ENCODE results near the gene EIF3L.

EIF3L gene

DNA sequence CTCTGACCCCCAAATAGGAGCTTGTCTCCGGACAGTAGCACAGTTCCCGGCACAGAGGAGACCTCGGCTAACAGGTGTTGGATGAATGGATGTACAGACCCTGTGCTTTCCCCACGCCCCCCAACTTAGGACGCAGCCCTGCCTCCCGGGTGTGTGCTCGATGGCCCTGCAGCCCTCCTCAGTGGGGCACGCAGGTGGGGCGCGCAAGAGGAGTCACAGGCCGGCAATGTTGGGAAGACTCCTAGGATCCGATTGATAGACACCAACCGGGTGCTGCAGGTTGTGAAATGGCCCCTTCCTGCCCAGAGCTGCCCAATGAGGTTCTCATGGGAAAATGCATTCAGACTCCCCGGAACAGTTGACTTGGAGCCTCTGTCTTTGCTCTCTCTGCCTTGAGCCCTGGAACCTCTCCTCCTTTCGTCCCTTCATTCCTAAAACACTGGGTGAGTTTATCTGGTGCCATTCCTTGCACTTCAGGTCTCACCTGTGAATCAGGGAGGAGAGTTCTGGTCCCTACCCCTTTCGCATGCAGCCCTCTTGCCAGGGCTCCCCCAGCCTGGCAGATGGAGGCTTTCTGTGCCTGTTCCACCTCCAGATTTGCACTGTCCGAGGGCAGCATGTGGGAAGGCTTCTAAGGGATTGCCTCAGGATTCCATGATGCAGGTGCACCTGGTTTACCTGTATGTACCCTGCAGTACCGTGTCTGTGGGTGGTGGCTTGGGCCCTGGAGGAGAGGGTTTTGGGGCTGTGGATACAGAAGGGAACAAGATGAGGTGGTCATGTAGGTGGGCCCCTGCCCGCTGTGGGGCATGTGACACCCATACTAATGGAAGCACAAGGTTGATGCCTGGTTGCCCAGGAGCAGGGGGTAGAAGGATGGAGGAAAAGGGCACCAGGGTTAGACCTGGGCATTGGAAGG lies 58.1 kb downstream of the EIF3L start:
- Histone ChIP-seq H3K4me3 (ENCODE audit: low read length) (peak overlapping the region; percentile 74), H3K27me3 (ENCODE audit: control insufficient read depth, low read length) (no peaks in the 10 kb centered on the region), H3K36me3 (ENCODE audit: control insufficient read depth, low read length) (no peaks in the 10 kb centered on the region), H3K9me2 (replicated peaks; ENCODE audit: control insufficient read depth, low read length) (no peaks in the 10 kb centered on the region), H3K9me3 (ENCODE audit: control insufficient read depth, insufficient read depth, low read length) (no peaks in the 10 kb centered on the region), H4K20me1 (ENCODE audit: control insufficient read depth, insufficient read depth, low read depth, low read length) (no peaks in the 10 kb centered on the region), H3K79me2 (ENCODE audit: control insufficient read depth, low read length) (no peaks in the 10 kb centered on the region), H3K27ac (ENCODE audit: low read depth, low read length) (no peak overlapping the region), H3K4me2 (ENCODE audit: low read length) (peak overlapping the region; percentile 74), H3F3A (ENCODE audit: control insufficient read depth, insufficient read depth) (peaks cover 5% of the 10 kb centered on the region; the same call in 1 of the 2 replicates), H3K4me1 (ENCODE audit: control insufficient read depth, low read length) (peaks cover 17% of the 10 kb centered on the region)
- no peak for TF ChIP-seq CTCF (IDR thresholded peaks at IDR 0.05; ENCODE audit: low read depth, low read length, poor library complexity, severe bottlenecking)
- TF ChIP-seq EZH2phosphoT487 (IDR thresholded peaks at IDR 0.05; ENCODE audit: borderline replicate concordance, low read length): no peak

DNA sequence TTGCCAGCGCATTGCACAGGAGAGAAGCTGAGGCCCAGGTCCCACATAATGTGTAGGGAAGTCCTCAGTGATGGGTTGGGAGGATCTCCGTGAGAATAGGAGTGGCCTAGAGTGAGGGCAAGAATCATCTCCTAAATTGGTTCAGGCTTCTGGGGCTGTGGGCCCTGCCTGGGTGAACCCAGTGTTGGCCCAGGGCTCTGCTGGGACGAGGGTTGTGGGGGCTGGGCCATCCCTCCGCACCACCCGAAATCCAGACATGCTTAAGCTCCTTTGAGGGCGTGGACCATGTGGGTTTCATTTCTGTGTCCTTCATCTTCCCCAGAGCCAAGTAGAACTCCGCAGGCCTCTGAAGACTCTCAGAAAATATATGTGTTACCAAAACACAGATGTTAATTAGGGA lies 60.5 kb downstream of the EIF3L start:
- H3K4me2 ChIP-seq (ENCODE audit: low read length): no peak overlapping the region
- no peaks in the 10 kb centered on the region for H3K79me2 ChIP-seq (ENCODE audit: control insufficient read depth, low read length)
- peaks cover 17% of the 10 kb centered on the region for H3K4me1 ChIP-seq (ENCODE audit: control insufficient read depth, low read length)

DNA sequence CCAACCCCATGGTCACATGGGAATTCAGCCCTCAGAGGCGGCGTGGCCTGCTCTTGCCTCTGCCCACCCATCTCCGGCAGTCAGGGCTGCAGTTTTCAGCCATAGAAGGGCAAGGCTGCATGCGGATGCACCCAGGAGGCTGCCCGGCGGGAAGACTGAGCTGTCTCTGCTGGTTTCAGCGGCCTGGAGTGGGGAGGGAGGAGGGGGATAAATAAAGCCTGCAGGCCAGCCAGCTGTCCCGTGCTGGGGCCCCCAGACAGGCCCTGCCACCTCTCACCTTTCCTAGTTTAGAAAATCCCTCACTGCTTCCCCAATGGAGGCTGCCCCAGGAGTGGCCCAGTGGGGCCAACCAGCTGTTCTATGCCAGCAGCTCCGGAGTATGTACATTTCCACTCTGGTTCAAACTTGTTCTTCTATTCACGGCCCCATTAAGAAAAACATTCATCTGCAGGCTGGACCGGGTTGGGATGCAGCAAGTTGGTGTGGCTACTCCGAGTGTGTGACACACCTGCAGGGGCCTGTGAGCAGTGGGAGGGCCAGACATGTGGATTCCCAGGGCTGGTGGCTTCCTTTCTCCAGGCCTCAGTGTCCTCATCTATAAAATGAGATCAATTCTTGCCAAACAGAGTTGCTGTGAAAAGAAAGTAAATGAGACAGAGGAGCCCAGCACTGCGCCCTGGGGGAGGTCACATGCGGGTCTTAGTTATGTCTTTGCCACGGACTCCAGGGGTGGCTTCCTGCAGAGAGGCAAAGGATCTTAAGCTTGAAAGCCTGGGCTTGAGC lies 61.9 kb downstream of the EIF3L start:
- H3K27me3 ChIP-seq (ENCODE audit: control insufficient read depth, low read length): no peaks in the 10 kb centered on the region
- TF ChIP-seq CTCF (IDR thresholded peaks at IDR 0.05; ENCODE audit: low read depth, low read length, poor library complexity, severe bottlenecking) (no peak), EZH2phosphoT487 (IDR thresholded peaks at IDR 0.05; ENCODE audit: borderline replicate concordance, low read length) (no peak)
- peaks cover 11% of the 10 kb centered on the region for H3K4me1 ChIP-seq (ENCODE audit: control insufficient read depth, low read length)
- peaks cover 3% of the 10 kb centered on the region; the same call in 1 of the 2 replicates for H3F3A ChIP-seq (ENCODE audit: control insufficient read depth, insufficient read depth)
- H3K9me2 ChIP-seq (replicated peaks; ENCODE audit: control insufficient read depth, low read length): no peaks in the 10 kb centered on the region
- no peak overlapping the region for H3K4me2 ChIP-seq (ENCODE audit: low read length)
- H3K79me2 ChIP-seq (ENCODE audit: control insufficient read depth, low read length): no peaks in the 10 kb centered on the region
- H3K9me3 ChIP-seq (ENCODE audit: control insufficient read depth, insufficient read depth, low read length): no peaks in the 10 kb centered on the region
- H3K4me3 ChIP-seq (ENCODE audit: low read length): no peak overlapping the region
- H4K20me1 ChIP-seq (ENCODE audit: control insufficient read depth, insufficient read depth, low read depth, low read length): no peaks in the 10 kb centered on the region
- no peaks in the 10 kb centered on the region for H3K36me3 ChIP-seq (ENCODE audit: control insufficient read depth, low read length)
- no peak overlapping the region for H3K27ac ChIP-seq (ENCODE audit: low read depth, low read length)

More for the DNA sequence above, 60.5 kb downstream of the EIF3L start:
- Histone ChIP-seq H3K9me2 (replicated peaks; ENCODE audit: control insufficient read depth, low read length) (no peaks in the 10 kb centered on the region), H3K4me3 (ENCODE audit: low read length) (no peak overlapping the region), H3K27ac (ENCODE audit: low read depth, low read length) (no peak overlapping the region), H4K20me1 (ENCODE audit: control insufficient read depth, insufficient read depth, low read depth, low read length) (no peaks in the 10 kb centered on the region), H3K9me3 (ENCODE audit: control insufficient read depth, insufficient read depth, low read length) (no peaks in the 10 kb centered on the region), H3K27me3 (ENCODE audit: control insufficient read depth, low read length) (no peaks in the 10 kb centered on the region), H3K36me3 (ENCODE audit: control insufficient read depth, low read length) (no peaks in the 10 kb centered on the region), H3F3A (ENCODE audit: control insufficient read depth, insufficient read depth) (peaks cover 3% of the 10 kb centered on the region; the same call in 1 of the 2 replicates)
- TF ChIP-seq CTCF (IDR thresholded peaks at IDR 0.05; ENCODE audit: low read depth, low read length, poor library complexity, severe bottlenecking) (no peak), EZH2phosphoT487 (IDR thresholded peaks at IDR 0.05; ENCODE audit: borderline replicate concordance, low read length) (no peak)
